OCI-LY7 (cell line): ENCODE data around the gene LY9. TPM values are rescaled to one million over a fixed set of nuclear protein-coding genes. Genes with fewer than 3 reads are reported as not detected.

Experiments
- BruUV-seq: library from RNA; stranded (reverse); fragments of 400-500 nt; replicated peaks from 2 replicates; lab custom pipeline; 2021; lab: Mats Ljungman, UMichigan
- CTCF ChIA-PET: fragments of 300-600 bp; sonication (Branson Sonifier 250); formaldehyde crosslinking; loops from one replicate; lab custom pipeline; 2022; ENCODE audit warnings: antibody characterized with exemption; ENCODE audit not compliant: unreplicated experiment; lab: Charles Lee
- POLR2A ChIA-PET: fragments of 300-600 bp; sonication (Branson Sonifier 250); formaldehyde crosslinking; loops from one replicate; lab custom pipeline; 2022; ENCODE audit warnings: antibody characterized with exemption; lab: Charles Lee
- DNase-seq: peaks from one replicate; pipeline ENCODE4 v3.0.0-alpha.2; 2015; ENCODE audit warnings: low spot score
- H2AFZ ChIP-seq: fragments of 200-600 bp; sonication (generic), shearing (Covaris generic); 2 replicates; pipeline ENCODE4 v1.6.1; 2014; ENCODE audit warnings: mild to moderate bottlenecking, antibody characterized with exemption, low read length, moderate library complexity
- H3K27ac ChIP-seq: fragments of 200-600 bp; sonication (generic); 2 replicates; pipeline ENCODE4 v1.5.1; 2014; ENCODE audit warnings: mixed run types, low read depth, mild to moderate bottlenecking, moderate library complexity, low read length, inconsistent platforms; ENCODE audit not compliant: poor library complexity, severe bottlenecking
- H3K36me3 ChIP-seq: fragments of 200-600 bp; sonication (generic); 2 replicates; pipeline ENCODE4 v1.6.1; 2014; ENCODE audit warnings: mild to moderate bottlenecking, antibody characterized with exemption, low read length, moderate library complexity, mixed read lengths; ENCODE audit not compliant: insufficient read depth
- H3K4me1 ChIP-seq: fragments of 200-600 bp; sonication (generic); 2 replicates; pipeline ENCODE4 v1.5.1; 2014; ENCODE audit warnings: mild to moderate bottlenecking, low read length; ENCODE audit not compliant: insufficient read depth, poor library complexity, severe bottlenecking
- H3K4me2 ChIP-seq: fragments of 200-600 bp; sonication (generic); 2 replicates; pipeline ENCODE4 v1.6.1; 2014; ENCODE audit warnings: mild to moderate bottlenecking, low read length
- H3K4me3 ChIP-seq: fragments of 200-600 bp; sonication (generic); 2 replicates; pipeline ENCODE4 v1.5.1; 2014; ENCODE audit warnings: mild to moderate bottlenecking, low read depth, low read length; ENCODE audit not compliant: poor library complexity, severe bottlenecking
- H3K79me2 ChIP-seq: fragments of 200-600 bp; sonication (generic); 2 replicates; pipeline ENCODE4 v1.6.1; 2016; ENCODE audit warnings: low read depth, mild to moderate bottlenecking, low read length, moderate library complexity, mixed read lengths; ENCODE audit not compliant: insufficient read depth
- H3K9me2 ChIP-seq: fragments of 200-600 bp; sonication (generic); 2 replicates; pipeline ENCODE4 v1.6.1; 2016; ENCODE audit warnings: mild to moderate bottlenecking, low read length, mixed read lengths; ENCODE audit not compliant: insufficient read depth
- H3K9me3 ChIP-seq: fragments of 200-600 bp; sonication (generic); 2 replicates; pipeline ENCODE4 v1.6.1; 2014; ENCODE audit warnings: mild to moderate bottlenecking, mixed run types, low read length, mixed read lengths
- H4K20me1 ChIP-seq: fragments of 200-600 bp; sonication (generic); 2 replicates; pipeline ENCODE4 v1.6.1; 2014; ENCODE audit warnings: mild to moderate bottlenecking, antibody characterized with exemption, low read length, moderate library complexity, mixed read lengths; ENCODE audit not compliant: insufficient read depth
- CTCF ChIP-seq: fragments of 200-600 bp; sonication (generic); conservative IDR thresholded peaks from 2 replicates; pipeline ENCODE4 v1.5.1; 2014; ENCODE audit warnings: mild to moderate bottlenecking, antibody characterized with exemption, low read length, moderate library complexity, mixed read lengths
- EZH2phosphoT487 ChIP-seq: fragments of 200-600 bp; sonication (generic); IDR thresholded peaks from 2 replicates; pipeline ENCODE4 v1.6.1; 2018; ENCODE audit warnings: low read depth, borderline replicate concordance, mild to moderate bottlenecking, mixed run types, antibody characterized with exemption, low read length, moderate library complexity, mixed read lengths
- intact Hi-C: fragments of 100-400 bp; cut with micrococcal nuclease; formaldehyde crosslinking; loops from one replicate; pipeline ENCODE4 v1.10.0; 2022; ENCODE audit not compliant: unreplicated experiment
- total RNA-seq, 2 experiments: library from RNA; depleted of rRNA in 1 of 2; stranded (reverse); fragments of >200 nt in 1 of 2; shearing (Covaris generic) in 1 of 2; gene quantifications; 2 replicates each; pipeline ENCODE4 v1.2.3, GENCODE V29; 2014 to 2022

LY9 gene
- total RNA-seq, 2 experiments from 2014 or later: 28.4 to 40.2 TPM

DNA sequence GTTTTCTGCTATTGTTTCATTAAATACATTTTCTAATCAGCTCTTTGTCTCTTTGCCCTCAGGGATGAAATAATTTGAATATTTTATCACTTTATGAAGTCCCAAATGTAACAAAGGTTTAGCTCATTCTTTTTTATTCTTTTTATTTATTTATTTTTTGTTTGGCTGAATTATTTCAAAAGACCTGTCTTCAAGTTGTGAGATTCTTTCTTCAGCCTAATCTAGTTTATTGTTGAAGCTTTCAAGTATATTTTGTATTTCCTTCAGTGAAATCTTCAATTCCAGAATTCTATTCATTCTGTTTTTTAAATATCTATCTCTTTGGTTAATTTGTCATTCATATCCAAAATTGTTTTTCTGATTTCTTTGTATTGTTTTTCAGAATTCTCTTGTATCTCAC, 10.8 kb downstream of the LY9 start:
- CTCF ChIA-PET: interaction anchor here (1.0 kb wide), 1 partner anchor 30 kb away, joined by 3 read pairs; no protein-coding TSS in a partner anchor
- no peak overlapping the region for H3K27ac ChIP-seq
- DNase-seq: peak; percentile 25
- no TSS peak for BruUV-seq
- no peak overlapping the region for H3K4me2 ChIP-seq
- H3K36me3 ChIP-seq: peaks cover 87% of the 10 kb centered on the region
- H3K79me2 ChIP-seq: peaks cover 20% of the 10 kb centered on the region; the same call in 1 of the 2 replicates
- no peak overlapping the region for H3K4me3 ChIP-seq
- H2AFZ ChIP-seq: no peak overlapping the region
- POLR2A ChIA-PET: interaction anchor here (0.6 to 3.1 kb wide), 3 partner anchors 10 to 95 kb away, joined by 4 to 14 read pairs (median 4); partner anchors contain the start of gene LY9
- no peak for TF ChIP-seq EZH2phosphoT487
- TF ChIP-seq CTCF: no peak
- peaks cover 34% of the 10 kb centered on the region for H3K9me3 ChIP-seq
- no peaks in the 10 kb centered on the region for H3K4me1 ChIP-seq
- no peaks in the 10 kb centered on the region for H3K9me2 ChIP-seq
- H4K20me1 ChIP-seq: no peaks in the 10 kb centered on the region
- intact Hi-C loops: no loop called here

GRCh38 chr1:160807247-160807646, 11.3 kb downstream of the LY9 start:
- H3K79me2 ChIP-seq: peaks cover 20% of the 10 kb centered on the region; the same call in 1 of the 2 replicates
- H4K20me1 ChIP-seq: no peaks in the 10 kb centered on the region
- H3K36me3 ChIP-seq: peaks cover 87% of the 10 kb centered on the region
- no peak for DNase-seq
- no TSS peak for BruUV-seq
- no peaks in the 10 kb centered on the region for H3K9me2 ChIP-seq
- TF ChIP-seq CTCF (no peak), EZH2phosphoT487 (no peak)
- H2AFZ ChIP-seq: no peak overlapping the region
- CTCF ChIA-PET: interaction anchor here (1.0 kb wide), 1 partner anchor 31 kb away, joined by 3 read pairs; no protein-coding TSS in a partner anchor
- H3K27ac ChIP-seq: no peak overlapping the region
- no peak overlapping the region for H3K4me2 ChIP-seq
- POLR2A ChIA-PET: interaction anchor here (1.1 to 3.1 kb wide), 2 partner anchors 10 to 26 kb away, joined by 4 to 14 read pairs; partner anchors contain the start of gene LY9
- no peak overlapping the region for H3K4me3 ChIP-seq
- H3K4me1 ChIP-seq: no peaks in the 10 kb centered on the region
- intact Hi-C loops: no loop called here
- peaks cover 34% of the 10 kb centered on the region for H3K9me3 ChIP-seq

GRCh38 chr1:160807738-160808137, 11.8 kb downstream of the LY9 start:
- H3K4me3 ChIP-seq: no peak overlapping the region
- peaks cover 86% of the 10 kb centered on the region for H3K36me3 ChIP-seq
- H4K20me1 ChIP-seq: no peaks in the 10 kb centered on the region
- intact Hi-C loops: no loop called here
- no peak overlapping the region for H3K4me2 ChIP-seq
- no peak for DNase-seq
- no peaks in the 10 kb centered on the region for H3K4me1 ChIP-seq
- H3K9me3 ChIP-seq: peaks cover 34% of the 10 kb centered on the region
- CTCF ChIA-PET: no interaction called here
- TF ChIP-seq EZH2phosphoT487: no peak
- TF ChIP-seq CTCF: no peak; the same call in 1 of the 2 replicates
- H3K79me2 ChIP-seq: peaks cover 20% of the 10 kb centered on the region; the same call in 1 of the 2 replicates
- no peaks in the 10 kb centered on the region for H3K9me2 ChIP-seq
- H3K27ac ChIP-seq: no peak overlapping the region
- no TSS peak for BruUV-seq
- H2AFZ ChIP-seq: no peak overlapping the region
- POLR2A ChIA-PET: interaction anchor here (3.1 kb wide), 1 partner anchor 11 kb away, joined by 14 read pairs; the partner anchor contains the start of gene LY9
